Islet precursor cell (in vitro differentiated cells): ENCODE measurements around the gene MICU1.
"Not testable (repeated sequence)": the region's sequence is repeated elsewhere in the genome, so short reads cannot be mapped to it uniquely, and the experiment has no call there.

Source experiments
- DNase-seq: peaks from one replicate; pipeline ENCODE4 v3.0.0-alpha.2; 2018

The MICU1 gene

DNA sequence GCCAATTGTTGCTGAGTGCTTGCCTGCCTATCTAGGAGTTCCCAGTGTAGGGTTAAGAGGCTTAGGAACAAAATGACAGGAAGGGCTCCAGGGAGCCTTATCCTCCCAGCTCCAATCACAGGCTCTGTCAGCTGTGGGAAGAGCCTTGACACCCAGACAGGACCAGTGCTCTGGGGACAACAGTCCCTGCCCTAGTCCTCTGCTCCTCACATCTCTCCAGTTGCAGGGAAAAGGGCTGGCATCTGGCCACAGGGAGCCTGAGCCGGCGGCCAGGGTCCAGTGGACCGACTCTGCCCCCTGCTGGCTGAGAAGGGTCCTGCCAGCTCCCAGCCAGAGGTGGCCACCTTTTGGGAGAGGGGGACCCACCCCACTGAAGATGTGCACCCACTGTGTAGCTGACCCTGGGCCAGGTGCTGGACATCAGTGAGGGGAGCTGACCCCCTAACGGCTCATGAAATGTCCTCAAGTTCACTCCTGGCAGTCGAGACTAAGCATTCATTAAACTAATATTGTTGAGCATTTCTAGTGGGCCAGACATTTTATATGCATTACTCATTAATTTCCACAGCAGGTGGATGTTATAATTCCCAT lies 288.7 kb downstream of the MICU1 start:
- DNase-seq, result peak; percentile 78

DNA sequence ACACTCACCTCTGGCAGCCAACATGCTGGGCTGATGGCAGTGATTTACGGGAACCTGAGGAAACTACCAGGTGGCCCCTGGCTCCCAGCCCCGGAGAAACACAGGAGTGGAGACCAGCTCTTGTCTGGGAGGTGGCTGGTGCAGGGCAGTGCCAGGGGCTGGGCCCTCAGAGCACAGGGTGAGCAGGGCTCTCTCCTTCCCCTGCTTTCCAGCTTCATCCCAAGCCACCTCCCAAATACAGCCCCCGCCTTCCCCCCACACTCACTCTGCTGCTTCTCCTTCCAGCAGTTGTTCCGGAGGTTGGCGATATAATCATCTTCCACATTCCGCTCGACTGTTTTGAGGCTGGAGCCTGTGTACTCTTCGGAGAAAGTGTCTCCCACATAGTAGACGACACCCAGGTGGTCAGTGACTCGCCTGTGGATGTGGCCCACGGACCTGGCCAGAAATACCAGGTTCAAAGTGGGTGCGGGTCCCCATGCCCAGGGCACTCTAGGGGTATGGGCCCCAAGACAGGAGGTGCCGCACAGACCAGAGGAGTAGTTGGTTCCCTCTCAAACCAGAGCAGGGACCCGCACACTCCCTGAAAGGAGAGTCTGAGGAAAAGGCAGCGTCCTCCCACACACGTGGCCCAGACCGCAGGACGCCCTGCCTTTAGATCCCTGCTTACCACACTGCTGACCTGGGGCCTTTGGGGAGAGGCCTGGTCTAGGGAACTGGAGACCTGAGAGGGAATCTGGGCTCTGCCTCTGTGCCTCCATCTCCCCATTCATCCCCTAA lies 289.4 kb downstream of the MICU1 start:
- DNase-seq, result peak; percentile 50

DNA sequence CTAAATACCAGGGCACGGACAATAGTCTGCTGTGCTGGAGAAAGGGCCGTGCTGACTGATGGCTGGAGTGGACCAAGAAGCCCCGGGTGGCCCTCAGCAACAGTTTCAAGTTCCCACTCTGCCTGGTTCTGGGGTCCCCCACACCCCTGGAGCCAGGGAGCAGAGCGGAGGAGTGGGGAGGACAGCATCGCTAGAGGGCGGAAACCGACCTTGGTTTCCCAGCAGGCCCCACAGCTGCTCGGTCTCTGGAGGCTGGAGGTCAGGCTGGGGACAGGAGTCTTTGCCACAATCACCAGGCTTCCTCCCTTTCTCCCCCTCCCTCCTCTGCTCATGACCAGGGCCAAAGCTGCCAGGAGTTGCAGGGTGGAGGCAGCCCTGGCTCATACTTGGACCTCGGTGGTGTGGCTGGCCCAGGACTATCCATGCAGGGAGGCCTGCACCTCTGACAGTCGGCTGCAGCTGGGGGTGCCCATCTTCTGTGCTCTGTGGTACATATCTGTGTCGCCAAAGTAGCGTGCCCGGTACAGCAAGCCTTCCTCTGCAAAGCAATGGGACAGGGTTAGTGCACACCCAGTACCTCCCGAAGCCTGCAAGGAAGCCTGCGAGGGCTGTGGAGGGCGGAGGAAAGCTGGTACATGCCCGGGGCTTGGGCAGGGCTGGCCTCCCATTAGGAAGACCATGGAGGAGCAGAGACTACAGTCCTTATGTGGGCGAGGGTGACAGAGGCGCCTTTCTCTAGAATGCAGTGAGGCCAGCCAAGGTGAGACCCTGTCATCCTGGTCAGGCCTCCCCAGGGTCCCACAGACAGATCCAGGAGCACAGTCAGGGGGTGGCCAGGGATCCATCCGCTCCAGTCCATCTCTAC lies 290.3 kb downstream of the MICU1 start:
- DNase-seq, result peak; percentile 43

DNA sequence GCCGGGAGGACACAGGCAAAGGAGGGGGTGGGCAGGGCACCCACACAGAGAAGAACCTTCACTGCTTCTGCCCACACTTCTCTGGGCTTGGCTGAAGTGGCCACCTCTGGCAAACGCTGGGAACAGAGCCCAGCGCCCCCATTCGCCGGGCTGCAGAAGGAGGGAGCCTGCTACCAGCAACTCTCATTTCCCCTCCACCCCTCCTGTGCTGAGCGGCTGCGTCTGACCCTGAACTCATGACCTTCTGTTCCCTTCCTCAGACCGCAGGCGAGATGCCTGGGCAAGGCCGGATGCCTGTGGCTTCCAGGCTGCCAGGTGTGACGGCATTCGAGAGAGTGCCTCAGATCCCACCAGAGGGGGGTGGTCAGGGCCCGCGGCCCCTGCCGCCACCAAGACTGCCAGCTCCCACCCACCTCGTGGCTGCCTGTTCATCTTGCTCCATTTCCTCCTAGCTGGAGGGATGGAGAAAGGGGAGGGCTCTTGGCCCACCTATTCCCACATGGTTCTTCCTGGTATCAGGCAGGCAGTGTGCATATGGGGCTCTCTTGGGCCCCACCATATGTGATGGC lies 291.0 kb downstream of the MICU1 start:
- DNase-seq, result peak; percentile 53

DNA sequence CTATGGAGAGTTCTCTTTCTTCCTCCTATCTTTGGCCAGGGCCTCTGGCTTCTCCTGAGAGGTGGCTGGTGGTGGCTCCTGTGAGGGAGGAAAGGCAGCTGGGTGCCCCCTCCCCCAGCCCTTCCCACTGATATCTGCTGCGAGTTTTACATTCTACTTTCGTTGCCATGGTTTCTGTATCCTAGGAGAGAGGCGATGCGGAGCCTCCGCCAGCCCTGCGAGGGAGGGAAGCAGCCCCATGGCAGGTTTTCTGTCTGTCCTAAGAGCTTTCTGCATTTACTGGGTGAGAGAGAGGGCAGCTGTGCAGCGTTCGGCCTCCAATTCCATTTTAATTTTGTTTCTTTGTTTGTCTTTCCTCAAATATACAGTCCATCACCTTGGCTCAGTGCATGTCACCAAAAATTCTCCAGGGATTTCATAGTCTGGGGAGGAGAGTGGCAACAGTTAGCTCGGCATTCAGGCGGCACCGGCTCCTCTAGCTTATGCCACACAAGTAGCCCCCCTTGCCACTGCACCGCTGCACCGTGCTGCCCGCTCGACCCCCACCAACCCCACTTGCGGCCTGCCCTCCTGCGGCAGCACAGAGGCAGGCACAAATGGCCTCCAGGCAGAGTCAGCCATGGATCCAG lies 291.6 kb downstream of the MICU1 start:
- DNase-seq, result peak; percentile 72

DNA sequence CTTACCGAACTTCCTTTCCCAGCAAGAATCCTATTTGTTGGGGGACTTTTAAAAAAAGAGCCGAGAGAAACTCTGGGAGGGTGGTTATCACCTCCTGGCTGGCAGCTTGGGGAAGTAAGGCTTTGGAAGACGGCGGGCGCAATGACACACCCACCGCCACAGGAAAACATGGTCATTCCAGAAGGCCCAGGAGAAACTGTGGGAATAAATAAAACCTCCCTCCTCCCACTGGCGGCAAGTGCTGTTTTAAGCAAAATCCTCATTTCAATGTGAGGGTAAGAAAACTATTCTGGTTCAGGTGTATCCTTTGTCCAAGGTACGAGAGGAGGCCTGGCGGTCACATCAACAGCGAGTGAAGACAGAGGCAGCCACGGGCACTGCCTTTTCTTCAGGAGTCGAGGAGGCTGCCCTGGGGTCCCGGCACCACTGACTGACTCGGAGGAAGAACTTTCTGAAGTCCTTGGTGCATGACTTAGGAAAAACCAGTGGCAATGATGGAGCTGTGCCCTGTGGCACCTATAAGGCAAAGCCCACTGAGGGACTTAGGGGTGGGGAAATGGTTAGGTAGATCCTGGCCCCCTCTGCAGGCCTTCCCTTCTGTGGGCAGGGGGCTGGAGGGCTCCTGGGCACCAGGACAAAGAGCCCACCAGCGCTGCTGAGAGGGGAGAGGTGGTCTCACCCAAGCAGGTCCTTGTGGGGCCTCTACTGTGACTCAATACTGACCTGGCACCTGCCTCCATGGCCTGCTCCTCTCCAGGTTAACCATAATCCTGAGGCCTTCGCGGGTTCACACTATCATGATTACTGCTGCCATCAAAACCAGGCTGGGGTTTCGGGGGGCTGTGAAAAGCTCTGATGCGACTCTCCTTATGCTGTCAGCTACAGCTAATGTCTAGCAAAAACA lies 292.5 kb downstream of the MICU1 start:
- DNase-seq, result peak; percentile 51

DNA sequence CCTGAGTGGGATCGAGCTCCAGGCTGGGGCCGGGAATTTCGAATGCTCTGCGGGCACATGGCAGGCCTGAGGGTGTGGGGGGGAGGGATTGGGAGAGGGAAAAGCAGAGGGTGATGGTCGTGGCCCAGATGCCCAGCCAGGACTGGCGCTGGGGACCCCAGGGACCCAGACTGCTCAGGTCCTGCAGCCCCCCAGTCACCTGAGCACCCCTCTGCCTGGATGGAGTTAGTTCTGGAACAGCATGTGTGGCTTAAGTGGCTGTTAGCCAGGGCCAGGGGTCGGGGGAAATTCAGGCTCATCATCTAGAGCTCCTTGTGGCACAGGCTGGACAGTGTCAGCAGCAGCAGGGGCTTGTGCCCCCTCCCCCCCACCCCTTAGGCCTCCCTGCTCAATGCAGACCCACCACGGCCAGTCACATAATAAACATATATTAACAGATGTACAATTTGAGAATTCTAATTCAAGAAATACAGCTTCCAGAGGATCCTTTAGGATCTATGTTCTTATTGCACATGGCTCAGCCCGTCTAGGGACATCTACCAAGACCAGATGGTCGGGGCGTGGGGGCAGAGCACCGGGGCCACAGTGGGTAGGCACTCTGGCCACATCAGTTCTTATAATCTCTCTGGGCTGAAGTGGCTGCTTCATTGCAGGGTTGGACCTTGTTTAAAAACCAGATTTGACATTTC lies 293.3 kb downstream of the MICU1 start:
- DNase-seq, result no peak

DNA sequence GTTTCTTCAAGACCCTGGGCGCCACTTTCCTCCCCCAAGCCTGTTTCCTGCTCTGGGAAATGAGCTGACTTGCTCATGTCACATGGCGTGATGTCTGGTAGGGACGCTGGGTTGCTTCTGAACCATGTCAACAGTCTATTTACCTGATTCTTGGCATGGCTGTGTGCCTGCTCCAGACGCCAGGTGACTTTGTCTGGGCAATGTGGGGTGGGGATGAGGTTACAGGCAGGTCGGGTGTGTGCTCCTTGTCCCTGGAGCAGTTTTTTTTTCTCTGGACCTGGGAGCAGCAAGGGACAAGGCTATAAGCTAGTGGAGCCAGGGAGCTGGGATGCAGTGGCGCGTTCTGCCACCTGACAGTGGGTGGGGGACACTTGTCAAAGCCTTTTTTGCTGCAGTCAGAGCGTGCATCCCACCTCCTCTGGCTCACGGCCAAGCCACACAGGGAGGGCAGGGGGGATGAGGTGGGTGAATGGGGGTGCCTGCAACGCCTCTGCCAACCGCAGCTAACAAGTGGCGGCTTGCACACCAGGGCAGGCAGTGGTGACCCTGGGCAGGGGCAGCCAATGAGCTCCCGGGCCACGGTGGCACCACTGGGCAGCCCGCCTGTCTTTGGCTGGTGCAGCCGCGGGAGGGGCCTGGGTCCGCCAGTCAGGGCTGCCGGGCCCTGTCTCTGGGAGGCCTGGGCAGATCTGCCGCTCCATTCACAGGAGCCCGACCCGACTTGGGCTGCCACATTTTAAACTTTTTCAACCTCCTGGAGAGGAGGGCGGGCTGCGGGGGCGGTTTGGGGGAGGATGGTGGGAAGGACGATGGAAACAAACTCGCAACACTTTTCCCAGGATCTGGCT lies 294.1 kb downstream of the MICU1 start:
- peak; percentile 95 for DNase-seq

DNA sequence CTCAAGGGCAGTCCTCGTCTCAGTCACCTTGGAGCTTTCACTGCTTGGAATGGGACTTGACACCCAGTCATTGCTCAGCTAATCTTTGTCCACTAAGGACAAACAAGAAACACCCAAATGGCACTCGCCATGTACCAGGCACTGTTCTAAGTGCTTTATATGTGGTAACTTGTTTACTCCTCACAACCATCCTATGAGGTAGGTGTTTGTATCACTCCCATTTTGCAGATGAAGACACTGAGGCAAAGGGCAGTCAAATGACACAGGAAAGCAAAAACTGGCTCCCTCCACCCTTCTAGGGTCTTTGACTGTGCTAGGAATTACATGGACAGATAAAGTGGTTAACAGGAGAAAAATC lies 295.8 kb downstream of the MICU1 start:
- no peak for DNase-seq

DNA sequence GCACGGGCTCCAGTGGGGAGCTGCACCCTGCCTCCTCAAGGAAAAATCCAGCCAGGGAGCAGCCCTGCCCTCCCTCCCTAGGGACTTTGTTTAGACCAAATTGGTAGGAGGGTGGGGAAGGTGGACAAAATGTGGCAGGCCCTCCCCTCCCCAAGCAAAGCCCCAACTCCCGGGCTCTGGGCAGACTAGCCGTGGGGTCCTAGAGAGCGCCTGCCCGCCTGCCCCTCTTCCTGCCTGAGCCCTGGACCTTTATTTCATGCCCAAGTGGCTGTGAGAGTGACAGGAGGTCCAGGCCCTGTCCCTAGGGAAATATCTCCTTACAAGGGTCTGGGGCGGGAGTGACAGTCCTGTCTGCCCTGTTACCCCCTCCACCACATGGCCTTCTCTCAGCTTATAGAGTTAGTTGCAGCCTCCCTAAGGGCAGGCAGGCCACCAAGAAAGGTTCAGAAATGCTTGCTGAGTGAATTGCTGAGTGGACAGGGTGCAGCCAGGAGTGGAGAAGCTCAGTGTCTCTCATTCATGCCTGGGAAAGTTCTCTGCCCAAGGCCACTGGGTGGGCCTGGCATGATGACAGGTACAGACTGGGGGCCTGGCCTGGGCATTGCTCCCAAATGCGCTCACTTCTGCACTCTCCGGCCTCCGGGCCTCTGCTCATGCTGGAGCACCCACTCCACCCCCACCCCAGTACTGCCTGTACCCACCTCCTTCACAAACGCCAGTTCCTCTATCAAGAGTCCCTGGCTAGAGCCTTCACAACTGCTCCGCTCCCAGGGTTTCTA lies 296.4 kb downstream of the MICU1 start:
- peak; percentile 61 for DNase-seq

DNA sequence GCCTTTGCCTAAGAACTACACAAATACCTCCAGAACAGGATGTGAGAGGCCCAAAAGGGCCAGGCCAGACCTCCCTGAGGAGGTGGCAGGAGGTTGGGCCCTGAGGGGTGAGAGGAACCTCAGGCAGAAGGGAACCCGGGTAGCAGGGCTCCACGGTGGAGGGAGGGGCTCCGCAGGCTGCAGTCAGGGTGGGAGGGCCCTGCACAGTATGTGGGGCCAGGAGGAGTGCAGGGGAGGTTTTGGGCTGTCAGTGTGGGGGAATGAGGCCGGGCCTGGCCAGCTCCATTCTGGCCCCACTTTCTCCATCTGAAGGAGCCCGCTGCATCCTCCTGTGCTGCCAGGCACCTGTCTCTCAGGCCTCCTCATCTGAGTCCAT lies 297.1 kb downstream of the MICU1 start:
- peak; percentile 55 for DNase-seq

DNA sequence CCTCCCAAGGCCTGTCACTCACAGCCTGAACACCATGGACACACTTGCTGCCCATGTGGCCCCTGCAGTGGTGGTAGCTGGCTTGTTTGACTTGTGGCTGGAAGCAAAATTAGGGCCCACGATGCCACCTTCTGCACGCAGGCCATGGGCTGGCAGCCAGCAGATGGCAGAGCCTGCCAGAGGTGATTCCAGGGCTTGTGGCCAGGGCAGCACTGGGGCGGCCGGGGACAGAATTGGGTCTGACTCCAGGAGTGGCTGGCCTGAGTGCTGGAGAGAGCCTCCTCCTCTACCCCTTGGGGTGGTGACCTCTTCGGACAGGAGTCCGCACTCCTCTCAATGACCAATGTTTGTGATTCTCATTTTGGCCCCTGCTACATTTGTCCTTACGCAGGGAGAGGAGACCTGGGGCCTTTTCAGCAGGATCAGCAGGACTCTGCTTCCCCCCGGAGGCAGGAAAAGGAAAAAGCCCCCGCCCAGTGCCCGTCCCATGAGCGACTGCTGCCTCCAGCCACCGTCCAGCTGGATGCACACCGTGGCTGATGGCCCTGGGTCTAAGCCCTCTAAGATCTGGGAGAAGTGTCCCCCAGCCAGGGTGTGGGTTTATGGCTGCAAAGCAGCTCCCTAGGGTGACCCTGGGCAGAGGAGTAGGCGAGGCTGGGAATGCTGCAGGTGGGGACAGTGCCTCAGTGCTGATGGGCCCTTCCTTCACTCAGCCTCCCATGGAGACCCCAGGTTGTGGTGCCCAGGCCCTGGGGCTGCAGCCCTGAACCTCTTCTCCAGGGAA lies 297.6 kb downstream of the MICU1 start:
- DNase-seq, result peak; percentile 90

DNA sequence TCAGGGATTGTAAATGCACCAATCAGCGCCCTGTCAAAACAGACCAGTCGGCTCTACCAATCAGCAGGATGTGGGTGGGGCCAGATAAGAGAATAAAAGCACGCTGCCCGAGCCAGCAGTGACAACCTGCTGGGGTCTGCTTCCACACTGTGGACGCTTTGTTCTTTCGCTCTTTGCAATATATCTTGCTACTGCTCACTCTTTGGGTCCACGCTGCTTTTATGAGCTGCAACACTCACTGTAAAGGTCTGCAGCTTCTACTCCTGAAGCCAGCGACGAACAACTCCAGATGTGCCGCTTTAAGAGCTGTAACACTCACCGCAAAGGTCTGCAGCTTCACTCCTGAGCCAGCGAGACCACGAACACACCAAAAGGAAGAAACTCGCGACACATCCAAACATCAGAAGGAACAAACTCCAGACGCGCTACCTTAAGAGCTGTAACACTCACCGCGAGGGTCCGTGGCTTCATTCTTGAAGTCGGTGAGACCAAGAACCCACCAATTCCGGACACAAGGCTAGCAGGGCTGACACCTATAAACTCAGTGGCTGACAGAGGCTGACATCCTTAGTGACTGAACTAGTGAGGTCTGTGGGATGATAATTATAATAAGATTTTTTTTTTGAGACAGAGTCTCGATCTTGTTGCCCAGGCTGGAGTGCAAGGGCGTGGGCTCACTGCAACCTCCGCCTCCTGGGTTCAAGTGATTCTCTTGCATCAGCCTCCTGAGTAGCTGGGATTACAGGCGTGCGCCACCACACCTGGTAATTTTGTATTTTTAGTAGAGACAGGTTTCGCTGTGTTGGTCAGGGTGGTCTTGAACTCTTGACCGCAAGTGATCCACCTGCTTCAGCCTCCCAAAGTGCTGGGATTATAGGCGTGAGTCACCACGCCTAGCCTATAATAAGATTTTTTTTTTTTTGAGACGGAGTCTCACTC lies 298.9 kb downstream of the MICU1 start:
- DNase-seq, result not testable (repeated sequence)

DNA sequence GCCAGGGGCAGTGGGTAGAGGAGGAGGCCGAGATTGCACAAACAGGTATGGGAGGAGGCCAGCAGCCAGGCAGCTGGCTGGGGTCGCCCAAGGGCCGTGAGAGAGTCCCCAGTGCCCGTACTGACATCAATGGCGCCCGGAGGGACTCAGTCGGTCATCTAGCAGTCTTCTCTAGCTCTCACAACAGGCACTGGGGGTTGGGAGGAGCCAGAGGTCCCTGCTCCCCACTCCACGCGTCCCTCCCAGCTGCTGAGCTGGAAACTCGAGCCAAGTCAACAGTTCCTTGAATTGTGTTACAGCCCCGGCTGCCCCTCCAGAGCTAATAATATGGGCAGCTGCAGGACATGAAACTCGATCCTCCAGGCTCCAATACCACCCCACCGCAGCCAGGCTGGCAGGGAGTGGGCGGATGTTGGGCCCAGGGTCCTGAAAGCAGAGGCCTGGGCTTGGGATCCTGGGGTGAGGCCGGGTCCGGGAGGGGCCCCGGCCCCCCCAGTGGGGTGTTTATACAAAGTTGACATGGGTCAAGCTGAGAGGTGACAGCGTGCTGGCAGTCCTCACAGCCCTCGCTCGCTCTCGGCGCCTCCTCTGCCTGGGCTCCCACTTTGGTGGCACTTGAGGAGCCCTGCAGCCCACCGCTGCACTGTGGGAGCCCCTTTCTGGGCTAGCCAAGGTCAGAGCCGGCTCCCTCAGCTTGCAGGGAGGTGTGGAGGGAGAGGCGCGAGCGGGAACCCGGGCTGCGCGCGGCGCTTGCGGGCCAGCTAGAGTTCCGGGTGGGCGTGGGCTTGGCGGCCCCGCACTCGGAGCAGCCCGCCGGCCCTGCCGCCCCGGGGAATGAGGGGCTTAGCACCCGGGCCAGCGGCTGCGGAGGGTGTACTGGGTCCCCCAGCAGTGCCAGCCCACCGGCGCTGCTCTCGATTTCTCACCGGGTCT lies 300.4 kb downstream of the MICU1 start:
- peak; percentile 75 for DNase-seq

DNA sequence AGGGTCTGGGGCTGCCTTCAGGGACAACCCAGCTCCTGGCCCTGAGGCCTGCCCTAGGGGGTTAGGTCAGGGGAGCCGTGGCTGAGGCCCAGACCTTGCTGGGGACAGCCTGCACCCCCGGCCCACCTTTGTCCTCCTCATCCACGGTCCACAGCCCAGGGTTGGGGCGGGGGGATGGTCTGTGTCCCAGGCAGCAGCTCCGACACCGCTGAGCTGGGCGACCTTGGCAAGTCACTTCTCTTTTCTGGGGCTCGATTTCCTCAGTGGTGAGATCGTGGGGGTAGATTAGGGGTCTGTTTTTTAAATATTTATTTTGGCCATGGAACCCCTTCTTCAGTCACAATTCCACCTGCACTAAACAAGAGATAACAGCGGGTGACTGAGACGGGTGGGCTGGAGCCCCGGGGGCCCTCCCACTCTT lies 302.1 kb downstream of the MICU1 start:
- DNase-seq, result no peak

DNA sequence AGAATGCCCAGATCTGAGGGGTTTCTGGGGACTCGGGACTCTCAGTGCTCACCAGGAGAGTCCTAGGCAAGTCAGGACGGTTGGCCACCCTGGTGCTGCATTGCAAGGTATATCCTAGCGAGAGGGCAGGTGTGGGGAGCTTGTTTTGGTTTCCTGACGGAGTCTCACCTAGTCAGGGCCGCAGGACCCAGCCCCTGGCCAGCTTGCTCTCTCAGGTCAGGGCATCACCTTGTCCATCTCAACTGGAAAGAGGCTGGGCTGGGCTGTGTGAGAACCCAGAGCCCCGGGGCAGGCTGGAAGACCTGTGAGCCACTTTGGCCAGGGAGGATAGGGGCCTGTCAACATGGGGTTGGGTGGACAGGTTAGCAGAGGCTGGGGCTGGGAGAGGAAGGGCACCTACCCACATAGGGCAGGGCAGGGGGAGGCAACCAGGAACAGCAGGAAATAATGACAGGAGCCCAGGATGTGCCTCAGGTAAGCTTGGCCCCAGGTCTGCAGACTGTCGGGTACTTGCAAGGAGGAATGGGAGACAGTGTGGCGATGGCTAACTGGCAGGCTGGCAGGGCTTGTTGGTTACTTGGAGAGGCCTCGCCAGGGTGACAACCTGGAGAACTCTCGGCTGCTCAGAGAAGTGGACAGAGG lies 302.6 kb downstream of the MICU1 start:
- DNase-seq, result peak; percentile 58
